Mesodermal cell (in vitro differentiated cells): ENCODE data around the gene CC2D1A. TPM values are rescaled to one million over a fixed set of nuclear protein-coding genes. Genes with fewer than 3 reads are reported as not detected.

Experiments used
- H3K27ac ChIP-seq: 2 replicates; pipeline ENCODE4 v1.7.0; 2013; ENCODE audit warnings: mild to moderate bottlenecking, low read depth, low read length, moderate library complexity; ENCODE audit not compliant: severe bottlenecking
- H3K36me3 ChIP-seq: 2 replicates; pipeline ENCODE4 v1.7.1; 2013; ENCODE audit warnings: mild to moderate bottlenecking, low read length, moderate library complexity; ENCODE audit not compliant: control insufficient read depth, insufficient read depth
- H3K4me1 ChIP-seq: one replicate; pipeline ENCODE4 v1.7.1; 2013; ENCODE audit warnings: mild to moderate bottlenecking, low read length; ENCODE audit not compliant: insufficient read depth, control insufficient read depth, poor library complexity, severe bottlenecking
- H3K4me3 ChIP-seq: 2 replicates; pipeline ENCODE4 v1.7.0; 2013; ENCODE audit warnings: low read length, control low read depth, mild to moderate bottlenecking; ENCODE audit not compliant: insufficient read depth, poor library complexity, severe bottlenecking; ENCODE audit errors: extremely low read depth
- H3K9me3 ChIP-seq: 2 replicates; pipeline ENCODE4 v1.7.1; 2013; ENCODE audit warnings: mild to moderate bottlenecking, low read length, moderate library complexity; ENCODE audit not compliant: control insufficient read depth
- WGBS, 2 experiments: methylation state at CpG; one replicate each; pipeline ENCODE4 v1.1.5; 2013; ENCODE audit warnings: missing lambda C conversion rate in 2 of 2; ENCODE audit not compliant: insufficient coverage in 2 of 2; 5-methylcytosine and 5-hydroxymethylcytosine counted together
- polyA plus RNA-seq, 2 experiments: library from polyadenylated mRNA; stranded (reverse); fragments of 50-300 nt; gene quantifications; one replicate each; pipeline ENCODE4 v1.2.3, GENCODE V29; 2013

Gene CC2D1A
- 23.7 TPM for polyA plus RNA-seq (2013, experiment 1 of 2)
- polyA plus RNA-seq (2013, experiment 2 of 2), result 18.6 TPM

GRCh38 chr19:13905634-13906520 is at the start of gene CC2D1A, which contains the start of gene BRME1:
CC2D1A (plus strand) TSS chr19:13906201; CDS start chr19:13906442, 241 bp downstream.
BRME1 (minus strand) TSS chr19:13906117; CDS start chr19:13904892, 1,225 bp downstream.
- peak within 1 kb of the TSS; percentile 66 for H3K4me3 ChIP-seq
- H3K27ac ChIP-seq, result no peak within 1 kb of the TSS
- H3K36me3 ChIP-seq, result peaks cover 6% of the 10 kb centered on the region
- H3K9me3 ChIP-seq, result no peaks in the 10 kb centered on the region
- 13 to 16% methylated on average over 72 to 78 of the region's 86 CpGs for WGBS, 2 experiments
- H3K4me1 ChIP-seq, result peaks cover 2% of the 10 kb centered on the region

GRCh38 chr19:13856497-13856896 is 49.5 kb upstream of the CC2D1A start:
- H3K9me3 ChIP-seq, result no peaks in the 10 kb centered on the region
- peaks cover 21% of the 10 kb centered on the region for H3K4me1 ChIP-seq
- 82 to 100% methylated on average over 2 of the region's 2 CpGs for WGBS, 2 experiments
- no peaks in the 10 kb centered on the region for H3K36me3 ChIP-seq
- no peak overlapping the region for H3K27ac ChIP-seq
- H3K4me3 ChIP-seq, result no peak overlapping the region

- Histone ChIP-seq H3K36me3 (no peaks in the 10 kb centered on the region), H3K27ac (no peak overlapping the region), H3K9me3 (no peaks in the 10 kb centered on the region), H3K4me3 (no peak overlapping the region), H3K4me1 (peaks cover 12% of the 10 kb centered on the region)
- 95 to 100% methylated on average over 2 to 3 of the region's 3 CpGs for WGBS, 2 experiments
These were observed 46.6 kb upstream of the CC2D1A start for GRCh38 chr19:13859361-13859880.

- WGBS, 2 experiments, result 89 to 97% methylated on average over 12 to 13 of the region's 13 CpGs
- Histone ChIP-seq H3K4me1 (peaks cover 15% of the 10 kb centered on the region), H3K9me3 (no peaks in the 10 kb centered on the region), H3K27ac (no peak overlapping the region), H3K36me3 (no peaks in the 10 kb centered on the region), H3K4me3 (no peak overlapping the region)
These were observed 45.2 kb upstream of the CC2D1A start for GRCh38 chr19:13860679-13861391.

GRCh38 chr19:13861392-13861713 is 44.6 kb upstream of the CC2D1A start:
- H3K4me3 ChIP-seq, result no peak overlapping the region
- no peaks in the 10 kb centered on the region for H3K36me3 ChIP-seq
- H3K9me3 ChIP-seq, result no peaks in the 10 kb centered on the region
- peaks cover 19% of the 10 kb centered on the region for H3K4me1 ChIP-seq
- 89 to 94% methylated on average over 7 to 9 of the region's 11 CpGs for WGBS, 2 experiments
- H3K27ac ChIP-seq, result peak overlapping the region; percentile 91

GRCh38 chr19:13861714-13862531 is 44.1 kb upstream of the CC2D1A start:
- H3K27ac ChIP-seq, result peak overlapping the region; percentile 91

GRCh38 chr19:13864046-13864666 is 41.8 kb upstream of the CC2D1A start:
- no peak overlapping the region for H3K27ac ChIP-seq

More at GRCh38 chr19:13861714-13862531, 44.1 kb upstream of the CC2D1A start:
- Histone ChIP-seq H3K4me1 (peaks cover 20% of the 10 kb centered on the region), H3K4me3 (no peak overlapping the region), H3K36me3 (no peaks in the 10 kb centered on the region), H3K9me3 (no peaks in the 10 kb centered on the region)
- WGBS, 2 experiments, result 14 to 29% methylated on average over 12 to 16 of the region's 27 CpGs

GRCh38 chr19:13864667-13865570 is 41.1 kb upstream of the CC2D1A start:
- peak overlapping the region; percentile 59 for H3K4me3 ChIP-seq
- 27 to 28% methylated on average over 28 to 45 of the region's 113 CpGs for WGBS, 2 experiments

More at GRCh38 chr19:13864046-13864666, 41.8 kb upstream of the CC2D1A start:
- Histone ChIP-seq H3K9me3 (no peaks in the 10 kb centered on the region), H3K36me3 (no peaks in the 10 kb centered on the region), H3K4me3 (peak overlapping the region; percentile 1), H3K4me1 (peaks cover 20% of the 10 kb centered on the region)
- 42 to 51% methylated on average over 10 to 11 of the region's 13 CpGs for WGBS, 2 experiments

More at GRCh38 chr19:13864667-13865570, 41.1 kb upstream of the CC2D1A start:
- Histone ChIP-seq H3K4me1 (peaks cover 20% of the 10 kb centered on the region), H3K9me3 (no peaks in the 10 kb centered on the region), H3K27ac (no peak overlapping the region), H3K36me3 (peaks cover 1% of the 10 kb centered on the region)
